Skeletal muscle cell (primary cell): ENCODE measurements around the gene UACA.
"Not testable (repeated sequence)": the region's sequence is repeated elsewhere in the genome, so short reads cannot be mapped to it uniquely, and the experiment has no call there.

ENCODE experiments used
- DNase-seq: peaks from one replicate; pipeline ENCODE4 v3.0.0-alpha.2; 2010; ENCODE audit warnings: low read depth
- H3K4me3 ChIP-seq: 2 replicates; pipeline ENCODE4 v1.5.1; 2011; ENCODE audit warnings: low read depth, mild to moderate bottlenecking, control low read depth, low read length, moderate library complexity

The UACA gene

GRCh38 chr15:70680817-70681216, 82.5 kb downstream of the UACA start:
- H3K4me3 ChIP-seq = no peak overlapping the region
- no peak for DNase-seq

- no peak for DNase-seq
- no peak overlapping the region for H3K4me3 ChIP-seq
Measured at GRCh38 chr15:70679919-70680231, 83.5 kb downstream of the UACA start.

GRCh38 chr15:70672081-70672480, 91.3 kb downstream of the UACA start:
- no peak for DNase-seq

GRCh38 chr15:70670680-70671079, 92.7 kb downstream of the UACA start:
- H3K4me3 ChIP-seq = no peak overlapping the region
- DNase-seq = no peak

More at GRCh38 chr15:70672081-70672480, 91.3 kb downstream of the UACA start:
- H3K4me3 ChIP-seq = no peak overlapping the region

- no peak for DNase-seq
Measured at GRCh38 chr15:70669966-70670658, 93.2 kb downstream of the UACA start.

GRCh38 chr15:70669006-70669602, 94.3 kb downstream of the UACA start:
- no peak overlapping the region for H3K4me3 ChIP-seq
- no peak for DNase-seq

More at GRCh38 chr15:70669966-70670658, 93.2 kb downstream of the UACA start:
- no peak overlapping the region for H3K4me3 ChIP-seq

- no peak overlapping the region for H3K4me3 ChIP-seq
- DNase-seq = no peak
Measured at GRCh38 chr15:70665599-70665998, 97.8 kb downstream of the UACA start.

GRCh38 chr15:70664494-70664893, 98.9 kb downstream of the UACA start:
- no peak for DNase-seq
- no peak overlapping the region for H3K4me3 ChIP-seq

GRCh38 chr15:70663069-70663468, 100.3 kb downstream of the UACA start:
- not testable (repeated sequence) for DNase-seq

GRCh38 chr15:70659662-70660061, 103.7 kb downstream of the UACA start:
- DNase-seq = no peak

More at GRCh38 chr15:70663069-70663468, 100.3 kb downstream of the UACA start:
- not testable (repeated sequence) for H3K4me3 ChIP-seq

GRCh38 chr15:70658641-70659040, 104.7 kb downstream of the UACA start:
- H3K4me3 ChIP-seq = no peak overlapping the region

More at GRCh38 chr15:70659662-70660061, 103.7 kb downstream of the UACA start:
- no peak overlapping the region for H3K4me3 ChIP-seq

GRCh38 chr15:70653426-70653825, 109.9 kb downstream of the UACA start:
- DNase-seq = no peak
- H3K4me3 ChIP-seq = no peak overlapping the region

More at GRCh38 chr15:70658641-70659040, 104.7 kb downstream of the UACA start:
- DNase-seq = no peak

GRCh38 chr15:70652341-70652740, 111.0 kb downstream of the UACA start:
- no peak overlapping the region for H3K4me3 ChIP-seq
- DNase-seq = no peak

- no peak overlapping the region for H3K4me3 ChIP-seq
- no peak for DNase-seq
Measured at GRCh38 chr15:70651303-70651845, 112.0 kb downstream of the UACA start.

GRCh38 chr15:70650567-70651302, 112.6 kb downstream of the UACA start:
- no peak overlapping the region for H3K4me3 ChIP-seq
- DNase-seq = no peak

- H3K4me3 ChIP-seq = no peak overlapping the region
Measured at GRCh38 chr15:70647396-70647795, 116.0 kb downstream of the UACA start.

GRCh38 chr15:70646169-70646568, 117.2 kb downstream of the UACA start:
- no peak for DNase-seq

More at GRCh38 chr15:70647396-70647795, 116.0 kb downstream of the UACA start:
- no peak for DNase-seq

GRCh38 chr15:70643783-70644125, 119.6 kb downstream of the UACA start:
- no peak for DNase-seq
- H3K4me3 ChIP-seq = no peak overlapping the region

More at GRCh38 chr15:70646169-70646568, 117.2 kb downstream of the UACA start:
- H3K4me3 ChIP-seq = no peak overlapping the region

- no peak overlapping the region for H3K4me3 ChIP-seq
- DNase-seq = no peak
Measured at GRCh38 chr15:70643106-70643782, 120.1 kb downstream of the UACA start.
